Colonic mucosa (tissue), 4 donors: ENCODE results near the gene NLK. TPM values are rescaled to one million over a fixed set of nuclear protein-coding genes. Genes with fewer than 3 reads are reported as not detected.

Experiments
- DNase-seq: peaks from one replicate; pipeline ENCODE4 v3.0.0-alpha.2; 2020
- H3K27ac ChIP-seq: fragments of 200-600 bp; one replicate; pipeline ENCODE4 v1.8.0; 2021
- H3K27me3 ChIP-seq: fragments of 200-600 bp; one replicate; pipeline ENCODE4 v1.8.0; 2021
- H3K36me3 ChIP-seq: fragments of 200-600 bp; one replicate; pipeline ENCODE4 v1.8.0; 2021
- H3K4me1 ChIP-seq: fragments of 200-600 bp; one replicate; pipeline ENCODE4 v1.8.0; 2021; ENCODE audit warnings: mild to moderate bottlenecking
- H3K4me3 ChIP-seq: fragments of 200-600 bp; one replicate; pipeline ENCODE4 v1.8.0; 2021
- H3K9ac ChIP-seq, 2 donors: one replicate each; pipeline ENCODE4 v1.7.0; 2013; ENCODE audit warnings: control low read depth in 2 of 2, low read depth in 2 of 2, low read length in 2 of 2
- H3K9me3 ChIP-seq: fragments of 200-600 bp; one replicate; pipeline ENCODE4 v1.8.0; 2021
- CTCF ChIP-seq: fragments of 200-600 bp; IDR thresholded peaks from one replicate; pipeline ENCODE4 v1.8.0; 2022; ENCODE audit warnings: antibody characterized with exemption, mild to moderate bottlenecking
- intact Hi-C: fragments of 100-400 bp; cut with DNase I; formaldehyde crosslinking; loops from one replicate; pipeline ENCODE4 v1.14.1; 2022
- total RNA-seq, 2 donors: library from RNA; stranded (reverse); fragmentation: NEBNext Ultra II Directional in 1 of 2; extraction: Animal tissue kit (Norgen Biotek cat#: 25700) in 1 of 2; gene quantifications; one replicate each; pipeline ENCODE4 v1.2.1, GENCODE V29; 2021
- donor health status: healthy.
- donor health status: DM: no; HTN: no; CAD: no.
- donor health status: DM: no; HTN: no; CAD: no.

Gene NLK
- total RNA-seq, 2 donors from 2014 or later, result 17.2 to 20.9 TPM

- Histone ChIP-seq H3K9me3 (no peaks in the 10 kb centered on the region), H3K9ac (no peak overlapping the region), H3K4me3 (no peak overlapping the region), H3K36me3 (no peaks in the 10 kb centered on the region), H3K4me1 (peaks cover 11% of the 10 kb centered on the region), H3K27me3 (no peaks in the 10 kb centered on the region), H3K27ac (peak overlapping the region; percentile 5)
- TF ChIP-seq CTCF, result no peak
- no peak for DNase-seq
- intact Hi-C loops, result no loop called here
Observed at GRCh38 chr17:28078341-28079229, 36.1 kb downstream of the NLK start.

- intact Hi-C loops, result no loop called here
- peaks cover 11% of the 10 kb centered on the region for H3K4me1 ChIP-seq
- DNase-seq, result peak; percentile 53
- peak overlapping the region; percentile 24 for H3K27ac ChIP-seq
- no peaks in the 10 kb centered on the region for H3K36me3 ChIP-seq
- no peaks in the 10 kb centered on the region for H3K9me3 ChIP-seq
- H3K9ac ChIP-seq, result peak overlapping the region in 1 of 2 donors; percentile 32
- no peak for TF ChIP-seq CTCF
- H3K4me3 ChIP-seq, result no peak overlapping the region
- no peaks in the 10 kb centered on the region for H3K27me3 ChIP-seq
Observed at GRCh38 chr17:28081467-28081866, 39.0 kb downstream of the NLK start.

GRCh38 chr17:28085766-28086165, 43.3 kb downstream of the NLK start:
- TF ChIP-seq CTCF, result no peak
- no peak overlapping the region for H3K4me3 ChIP-seq
- DNase-seq, result no peak
- intact Hi-C loops, result no loop called here
- H3K27me3 ChIP-seq, result no peaks in the 10 kb centered on the region
- peaks cover 11% of the 10 kb centered on the region for H3K4me1 ChIP-seq
- H3K9ac ChIP-seq, result no peak overlapping the region
- H3K9me3 ChIP-seq, result no peaks in the 10 kb centered on the region
- H3K36me3 ChIP-seq, result no peaks in the 10 kb centered on the region
- no peak overlapping the region for H3K27ac ChIP-seq

- H3K27ac ChIP-seq, result no peak overlapping the region
- no peak for TF ChIP-seq CTCF
- H3K4me3 ChIP-seq, result no peak overlapping the region
- intact Hi-C loops, result no loop called here
- H3K27me3 ChIP-seq, result no peaks in the 10 kb centered on the region
- DNase-seq, result no peak
- peaks cover 11% of the 10 kb centered on the region for H3K4me1 ChIP-seq
- no peaks in the 10 kb centered on the region for H3K9me3 ChIP-seq
- no peaks in the 10 kb centered on the region for H3K36me3 ChIP-seq
- H3K9ac ChIP-seq, result no peak overlapping the region
Observed at GRCh38 chr17:28086519-28086918, 44.0 kb downstream of the NLK start.

- no peaks in the 10 kb centered on the region for H3K36me3 ChIP-seq
- no peak overlapping the region for H3K4me3 ChIP-seq
- DNase-seq, result no peak
- no peaks in the 10 kb centered on the region for H3K27me3 ChIP-seq
- H3K9ac ChIP-seq, result no peak overlapping the region
- H3K4me1 ChIP-seq, result peaks cover 2% of the 10 kb centered on the region
- no peak for TF ChIP-seq CTCF
- intact Hi-C loops, result no loop called here
- no peak overlapping the region for H3K27ac ChIP-seq
- H3K9me3 ChIP-seq, result no peaks in the 10 kb centered on the region
Observed at GRCh38 chr17:28087743-28088142, 45.3 kb downstream of the NLK start.
